Mesenchymal stem cell (in vitro differentiated cells and primary cell): ENCODE data around the gene MYO18B.

Source experiments
- DNase-seq: peaks from one replicate; pipeline ENCODE4 v3.0.0-alpha.2; 2013
- H2AFZ ChIP-seq: one replicate; pipeline ENCODE4 v1.6.1; 2013; ENCODE audit warnings: low read depth, mild to moderate bottlenecking, control low read depth, inconsistent platforms, low read length, moderate library complexity
- H2AK5ac ChIP-seq: 2 replicates; pipeline ENCODE4 v1.6.1; 2013; ENCODE audit warnings: low read length, moderate library complexity, mild to moderate bottlenecking, inconsistent platforms; ENCODE audit not compliant: severe bottlenecking
- H2BK120ac ChIP-seq: one replicate; pipeline ENCODE4 v1.6.1; 2013; ENCODE audit warnings: low read depth, mild to moderate bottlenecking, inconsistent platforms, low read length, moderate library complexity
- H2BK12ac ChIP-seq, 2 experiments: one replicate each; pipeline ENCODE4 v1.6.1; 2013; ENCODE audit warnings: inconsistent platforms in 2 of 2, low read length in 2 of 2, mild to moderate bottlenecking in 2 of 2, moderate library complexity in 2 of 2, control low read depth in 1 of 2
- H2BK15ac ChIP-seq: one replicate; pipeline ENCODE4 v1.6.1; 2013; ENCODE audit warnings: mild to moderate bottlenecking, low read depth, inconsistent platforms; ENCODE audit not compliant: poor library complexity, severe bottlenecking
- H2BK5ac ChIP-seq: 2 replicates; pipeline ENCODE4 v1.6.1; 2013; ENCODE audit warnings: low read depth, mild to moderate bottlenecking, low read length, control low read depth, inconsistent platforms; ENCODE audit not compliant: poor library complexity, severe bottlenecking
- H3K14ac ChIP-seq, 2 experiments: one replicate each; pipeline ENCODE4 v1.6.1; 2013; ENCODE audit warnings: inconsistent platforms in 2 of 2, low read length in 2 of 2, control low read depth in 1 of 2, mild to moderate bottlenecking in 1 of 2, moderate library complexity in 1 of 2
- H3K18ac ChIP-seq, 2 experiments: one replicate each; pipeline ENCODE4 v1.6.1; 2013; ENCODE audit warnings: inconsistent platforms in 2 of 2, low read length in 2 of 2, control low read depth in 1 of 2, low read depth in 1 of 2, mild to moderate bottlenecking in 1 of 2
- H3K23ac ChIP-seq, 2 experiments: one replicate each; pipeline ENCODE4 v1.6.1; 2013; ENCODE audit warnings: inconsistent platforms in 2 of 2, low read length in 2 of 2, mild to moderate bottlenecking in 2 of 2, moderate library complexity in 2 of 2, control low read depth in 1 of 2
- H3K27ac ChIP-seq: 2 replicates; pipeline ENCODE4 v1.5.1; 2013; ENCODE audit warnings: mild to moderate bottlenecking, moderate library complexity, low read length, control low read depth, inconsistent platforms; ENCODE audit not compliant: poor library complexity, severe bottlenecking
- H3K27me3 ChIP-seq, 2 experiments: 2 replicates each; pipeline versions ENCODE4 v1.6.1 to v1.7.0; 2013; ENCODE audit warnings: low read length in 2 of 2, mild to moderate bottlenecking in 2 of 2, moderate library complexity in 2 of 2, control low read depth in 1 of 2, inconsistent platforms in 1 of 2; ENCODE audit not compliant: control insufficient read depth in 1 of 2, insufficient read depth in 1 of 2
- H3K36me3 ChIP-seq, 2 experiments: 2 replicates each; pipeline versions ENCODE4 v1.6.1 to v1.7.0; 2013; ENCODE audit warnings: low read length in 2 of 2, control low read depth in 1 of 2, inconsistent platforms in 1 of 2, low read depth in 1 of 2, mild to moderate bottlenecking in 1 of 2; ENCODE audit not compliant: insufficient read depth in 2 of 2, control insufficient read depth in 1 of 2
- H3K4ac ChIP-seq, 2 experiments: one replicate each; pipeline ENCODE4 v1.6.1; 2013; ENCODE audit warnings: inconsistent platforms in 2 of 2, low read length in 2 of 2, mild to moderate bottlenecking in 2 of 2, moderate library complexity in 2 of 2, control low read depth in 1 of 2, low read depth in 1 of 2
- H3K4me1 ChIP-seq: 2 replicates; pipeline ENCODE4 v1.6.1; 2013; ENCODE audit warnings: low read depth, low read length, control low read depth; ENCODE audit not compliant: control insufficient read depth, insufficient read depth
- H3K4me2 ChIP-seq: 2 replicates; pipeline ENCODE4 v1.6.1; 2013; ENCODE audit warnings: low read length, mild to moderate bottlenecking, inconsistent platforms; ENCODE audit not compliant: poor library complexity, severe bottlenecking
- H3K4me3 ChIP-seq, 2 experiments: 2 replicates each; pipeline versions ENCODE4 v1.5.1 to v1.7.0; 2013; ENCODE audit warnings: low read length in 2 of 2, mild to moderate bottlenecking in 2 of 2, control low read depth in 1 of 2, low read depth in 1 of 2; ENCODE audit not compliant: insufficient read depth in 1 of 2
- H3K79me1 ChIP-seq: replicated peaks from 2 replicates; pipeline ENCODE4 v1.6.1; 2013; ENCODE audit warnings: mild to moderate bottlenecking, control low read depth, low read length, inconsistent platforms; ENCODE audit not compliant: poor library complexity, severe bottlenecking
- H3K9ac ChIP-seq: 2 replicates; pipeline ENCODE4 v1.7.0; 2013; ENCODE audit warnings: mild to moderate bottlenecking, low read length, moderate library complexity
- H3K9me3 ChIP-seq: 2 replicates; pipeline ENCODE4 v1.7.0; 2013; ENCODE audit warnings: mild to moderate bottlenecking, low read length; ENCODE audit not compliant: control insufficient read depth
- H4K8ac ChIP-seq: one replicate; pipeline ENCODE4 v1.6.1; 2013; ENCODE audit warnings: inconsistent platforms, mild to moderate bottlenecking, low read length, moderate library complexity
- H4K91ac ChIP-seq: one replicate; pipeline ENCODE4 v1.6.1; 2013; ENCODE audit warnings: mild to moderate bottlenecking, low read length, inconsistent platforms
- WGBS: methylation state at CpG from one replicate; pipeline ENCODE4 v1.1.7; 2013; ENCODE audit warnings: mixed read lengths; 5-methylcytosine and 5-hydroxymethylcytosine counted together

The MYO18B gene

GRCh38 chr22:25694196-25694907 is 47.6 kb upstream of the MYO18B start:
- DNase-seq = no peak
- no peak overlapping the region for H2BK5ac ChIP-seq
- H2AFZ ChIP-seq = no peak overlapping the region
- H2BK12ac ChIP-seq = no peak overlapping the region
- no peak overlapping the region for H3K4me3 ChIP-seq
- H3K4ac ChIP-seq = no peak overlapping the region
- no peak overlapping the region for H4K8ac ChIP-seq
- peaks cover 0 to 17% of the 10 kb centered on the region in 2 experiments for H3K27me3 ChIP-seq
- no peak overlapping the region for H4K91ac ChIP-seq
- H2AK5ac ChIP-seq = no peak overlapping the region
- no peaks in the 10 kb centered on the region for H3K9me3 ChIP-seq
- H3K4me2 ChIP-seq = no peak overlapping the region
- no peak overlapping the region for H2BK120ac ChIP-seq
- no peak overlapping the region for H2BK15ac ChIP-seq
- H3K23ac ChIP-seq = no peak overlapping the region
- H3K18ac ChIP-seq = no peak overlapping the region
- H3K4me1 ChIP-seq = no peaks in the 10 kb centered on the region
- no peak overlapping the region for H3K14ac ChIP-seq
- peaks cover 0 to 8% of the 10 kb centered on the region in 2 experiments for H3K36me3 ChIP-seq
- 98% methylated on average over 9 of the region's 16 CpGs for WGBS
- no peak overlapping the region for H3K9ac ChIP-seq
- H3K79me1 ChIP-seq = no peaks in the 10 kb centered on the region
- no peak overlapping the region for H3K27ac ChIP-seq

DNA sequence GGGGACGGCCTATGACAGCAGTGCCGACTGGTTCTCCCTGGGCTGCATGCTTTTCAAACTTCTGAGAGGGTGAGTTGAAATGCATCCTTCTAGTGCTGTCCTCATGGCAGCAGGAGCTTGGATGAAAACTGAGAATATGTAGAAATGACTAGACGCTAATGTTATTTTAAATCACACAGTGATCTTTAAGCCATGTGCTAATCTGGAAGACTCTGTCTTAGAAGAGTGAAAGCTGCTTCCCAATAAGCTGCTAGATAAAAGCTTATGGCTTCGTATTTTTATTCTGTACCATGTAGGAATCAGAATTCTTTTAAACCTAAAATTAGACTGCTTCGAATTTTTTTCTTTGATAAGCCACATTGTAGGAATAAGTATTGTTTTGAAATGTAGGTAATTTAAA is 46.8 kb upstream of the MYO18B start:
- H3K4me2 ChIP-seq = no peak overlapping the region
- H2AK5ac ChIP-seq = no peak overlapping the region
- no peaks in the 10 kb centered on the region for H3K4me1 ChIP-seq
- no peak overlapping the region for H2BK12ac ChIP-seq
- H4K91ac ChIP-seq = no peak overlapping the region
- H3K9me3 ChIP-seq = no peaks in the 10 kb centered on the region
- H4K8ac ChIP-seq = no peak overlapping the region
- H2AFZ ChIP-seq = no peak overlapping the region
- peaks cover 0 to 8% of the 10 kb centered on the region in 2 experiments for H3K36me3 ChIP-seq
- H2BK15ac ChIP-seq = no peak overlapping the region
- no peak overlapping the region for H3K27ac ChIP-seq
- no peak overlapping the region for H3K14ac ChIP-seq
- H2BK5ac ChIP-seq = no peak overlapping the region
- H3K4ac ChIP-seq = no peak overlapping the region
- WGBS = 100% methylated on average over 3 of the region's 5 CpGs
- H3K27me3 ChIP-seq = peaks cover 0 to 17% of the 10 kb centered on the region in 2 experiments
- DNase-seq = no peak
- no peak overlapping the region for H3K4me3 ChIP-seq
- no peak overlapping the region for H3K18ac ChIP-seq
- H3K9ac ChIP-seq = no peak overlapping the region
- H2BK120ac ChIP-seq = no peak overlapping the region
- no peaks in the 10 kb centered on the region for H3K79me1 ChIP-seq
- H3K23ac ChIP-seq = no peak overlapping the region

- Histone ChIP-seq H2BK120ac (no peak overlapping the region), H2AFZ (no peak overlapping the region), H3K79me1 (no peaks in the 10 kb centered on the region), H2BK5ac (no peak overlapping the region), H3K9ac (no peak overlapping the region), H2BK12ac (no peak overlapping the region), H3K14ac (no peak overlapping the region), H3K23ac (no peak overlapping the region), H4K8ac (no peak overlapping the region), H3K4ac (no peak overlapping the region), H4K91ac (no peak overlapping the region), H3K36me3 (peaks cover 0 to 8% of the 10 kb centered on the region in 2 experiments), H3K4me3 (no peak overlapping the region), H3K18ac (no peak overlapping the region), H2AK5ac (no peak overlapping the region), H3K9me3 (no peaks in the 10 kb centered on the region), H3K27ac (no peak overlapping the region), H3K4me2 (no peak overlapping the region), H2BK15ac (no peak overlapping the region), H3K4me1 (no peaks in the 10 kb centered on the region), H3K27me3 (peaks cover 0 to 17% of the 10 kb centered on the region in 2 experiments)
- no peak for DNase-seq
- 87% methylated on average over 1 of the region's 2 CpGs for WGBS
Measured at GRCh38 chr22:25696763-25697162, 45.2 kb upstream of the MYO18B start.

- Histone ChIP-seq H2AK5ac (no peak overlapping the region), H3K27me3 (peaks cover 0 to 17% of the 10 kb centered on the region in 2 experiments), H4K8ac (no peak overlapping the region), H3K36me3 (peaks cover 0 to 8% of the 10 kb centered on the region in 2 experiments), H3K4ac (no peak overlapping the region), H3K27ac (no peak overlapping the region), H3K4me1 (no peaks in the 10 kb centered on the region), H3K4me3 (no peak overlapping the region), H4K91ac (no peak overlapping the region), H2BK15ac (no peak overlapping the region), H3K79me1 (no peaks in the 10 kb centered on the region), H2BK120ac (no peak overlapping the region), H2AFZ (no peak overlapping the region), H3K9ac (no peak overlapping the region), H3K23ac (no peak overlapping the region), H3K14ac (no peak overlapping the region), H2BK12ac (no peak overlapping the region), H3K18ac (no peak overlapping the region), H3K9me3 (no peaks in the 10 kb centered on the region), H2BK5ac (no peak overlapping the region), H3K4me2 (no peak overlapping the region)
- no peak for DNase-seq
- 84% methylated on average over 5 of the region's 5 CpGs for WGBS
Measured at GRCh38 chr22:25697181-25697664, 44.8 kb upstream of the MYO18B start.
